Measurements from ENCODE around the gene AMDHD2.

Gene AMDHD2

GRCh38 chr16:2514333-2515179 lies 5.6 kb upstream of the AMDHD2 start (continued):
- no peak for TF ChIP-seq ZNF514 (tag by site-specific recombination; IDR thresholded peaks at IDR 0.05)
- no peak for TF ChIP-seq ZNF707 (tag by site-specific recombination; IDR thresholded peaks at IDR 0.05)
- 0 out of 2 replicates have a peak, but pooled peaks have one; percentile 14 for TF ChIP-seq KLF17 (tag by site-specific recombination; IDR thresholded peaks at IDR 0.05)
- TF ChIP-seq ZNF530 (tag by site-specific recombination; IDR thresholded peaks at IDR 0.05; ENCODE audit: low read depth), result no peak
- no peak for TF ChIP-seq ZBTB17 (tag by site-specific recombination; IDR thresholded peaks at IDR 0.05)
- no peak for TF ChIP-seq ZNF112 (tag by site-specific recombination; IDR thresholded peaks at IDR 0.05)
- peak; percentile 63 for TF ChIP-seq ZNF335 (tag by site-specific recombination; conservative IDR thresholded peaks at IDR 0.05)
- TF ChIP-seq SP2 (tag by site-specific recombination; IDR thresholded peaks at IDR 0.05), result peak; percentile 62
- peak; percentile 30; the same call in 1 of the 2 replicates for TF ChIP-seq PATZ1 (tag by site-specific recombination; IDR thresholded peaks at IDR 0.05)
- TF ChIP-seq, protein P1, sequence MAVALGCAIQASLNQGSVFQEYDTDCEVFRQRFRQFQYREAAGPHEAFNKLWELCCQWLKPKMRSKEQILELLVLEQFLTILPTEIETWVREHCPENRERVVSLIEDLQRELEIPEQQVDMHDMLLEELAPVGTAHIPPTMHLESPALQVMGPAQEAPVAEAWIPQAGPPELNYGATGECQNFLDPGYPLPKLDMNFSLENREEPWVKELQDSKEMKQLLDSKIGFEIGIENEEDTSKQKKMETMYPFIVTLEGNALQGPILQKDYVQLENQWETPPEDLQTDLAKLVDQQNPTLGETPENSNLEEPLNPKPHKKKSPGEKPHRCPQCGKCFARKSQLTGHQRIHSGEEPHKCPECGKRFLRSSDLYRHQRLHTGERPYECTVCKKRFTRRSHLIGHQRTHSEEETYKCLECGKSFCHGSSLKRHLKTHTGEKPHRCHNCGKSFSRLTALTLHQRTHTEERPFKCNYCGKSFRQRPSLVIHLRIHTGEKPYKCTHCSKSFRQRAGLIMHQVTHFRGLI (tag by site-specific recombination; IDR thresholded peaks at IDR 0.05), result peak; percentile 42; the same call in 1 of the 2 replicates
- TF ChIP-seq ZNF2 (tag by site-specific recombination; IDR thresholded peaks at IDR 0.05), result no peak
- TF ChIP-seq, protein P2, sequence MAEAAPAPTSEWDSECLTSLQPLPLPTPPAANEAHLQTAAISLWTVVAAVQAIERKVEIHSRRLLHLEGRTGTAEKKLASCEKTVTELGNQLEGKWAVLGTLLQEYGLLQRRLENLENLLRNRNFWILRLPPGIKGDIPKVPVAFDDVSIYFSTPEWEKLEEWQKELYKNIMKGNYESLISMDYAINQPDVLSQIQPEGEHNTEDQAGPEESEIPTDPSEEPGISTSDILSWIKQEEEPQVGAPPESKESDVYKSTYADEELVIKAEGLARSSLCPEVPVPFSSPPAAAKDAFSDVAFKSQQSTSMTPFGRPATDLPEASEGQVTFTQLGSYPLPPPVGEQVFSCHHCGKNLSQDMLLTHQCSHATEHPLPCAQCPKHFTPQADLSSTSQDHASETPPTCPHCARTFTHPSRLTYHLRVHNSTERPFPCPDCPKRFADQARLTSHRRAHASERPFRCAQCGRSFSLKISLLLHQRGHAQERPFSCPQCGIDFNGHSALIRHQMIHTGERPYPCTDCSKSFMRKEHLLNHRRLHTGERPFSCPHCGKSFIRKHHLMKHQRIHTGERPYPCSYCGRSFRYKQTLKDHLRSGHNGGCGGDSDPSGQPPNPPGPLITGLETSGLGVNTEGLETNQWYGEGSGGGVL (tag by site-specific recombination; IDR thresholded peaks at IDR 0.05), result peak; percentile 16; the same call in 1 of the 2 replicates
- TF ChIP-seq ZBTB10 (tag by site-specific recombination; IDR thresholded peaks at IDR 0.05), result no peak
- peak; percentile 71; the same call in 1 of the 2 replicates for TF ChIP-seq EGR2 (tag by site-specific recombination; IDR thresholded peaks at IDR 0.05; ENCODE audit: low read depth)
- peak; percentile 79 for TF ChIP-seq ZFHX2 (tag by site-specific recombination; conservative IDR thresholded peaks at IDR 0.05)
- no peak for TF ChIP-seq ZNF19 (tag by site-specific recombination; IDR thresholded peaks at IDR 0.05; ENCODE audit: low read depth)
- TF ChIP-seq ZBTB8A (tag by site-specific recombination; IDR thresholded peaks at IDR 0.05), result peak; percentile 44; the same call in 1 of the 2 replicates
- no peak for TF ChIP-seq OVOL3 (tag by site-specific recombination; IDR thresholded peaks at IDR 0.05)
- no peak for TF ChIP-seq ZSCAN4 (tag by site-specific recombination; IDR thresholded peaks at IDR 0.05)
- TF ChIP-seq, protein P3, sequence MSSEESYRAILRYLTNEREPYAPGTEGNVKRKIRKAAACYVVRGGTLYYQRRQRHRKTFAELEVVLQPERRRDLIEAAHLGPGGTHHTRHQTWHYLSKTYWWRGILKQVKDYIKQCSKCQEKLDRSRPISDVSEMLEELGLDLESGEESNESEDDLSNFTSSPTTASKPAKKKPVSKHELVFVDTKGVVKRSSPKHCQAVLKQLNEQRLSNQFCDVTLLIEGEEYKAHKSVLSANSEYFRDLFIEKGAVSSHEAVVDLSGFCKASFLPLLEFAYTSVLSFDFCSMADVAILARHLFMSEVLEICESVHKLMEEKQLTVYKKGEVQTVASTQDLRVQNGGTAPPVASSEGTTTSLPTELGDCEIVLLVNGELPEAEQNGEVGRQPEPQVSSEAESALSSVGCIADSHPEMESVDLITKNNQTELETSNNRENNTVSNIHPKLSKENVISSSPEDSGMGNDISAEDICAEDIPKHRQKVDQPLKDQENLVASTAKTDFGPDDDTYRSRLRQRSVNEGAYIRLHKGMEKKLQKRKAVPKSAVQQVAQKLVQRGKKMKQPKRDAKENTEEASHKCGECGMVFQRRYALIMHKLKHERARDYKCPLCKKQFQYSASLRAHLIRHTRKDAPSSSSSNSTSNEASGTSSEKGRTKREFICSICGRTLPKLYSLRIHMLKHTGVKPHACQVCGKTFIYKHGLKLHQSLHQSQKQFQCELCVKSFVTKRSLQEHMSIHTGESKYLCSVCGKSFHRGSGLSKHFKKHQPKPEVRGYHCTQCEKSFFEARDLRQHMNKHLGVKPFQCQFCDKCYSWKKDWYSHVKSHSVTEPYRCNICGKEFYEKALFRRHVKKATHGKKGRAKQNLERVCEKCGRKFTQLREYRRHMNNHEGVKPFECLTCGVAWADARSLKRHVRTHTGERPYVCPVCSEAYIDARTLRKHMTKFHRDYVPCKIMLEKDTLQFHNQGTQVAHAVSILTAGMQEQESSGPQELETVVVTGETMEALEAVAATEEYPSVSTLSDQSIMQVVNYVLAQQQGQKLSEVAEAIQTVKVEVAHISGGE (tag by site-specific recombination; conservative IDR thresholded peaks at IDR 0.05; ENCODE audit: low read depth), result peak; percentile 31; the same call in 1 of the 2 replicates
- peak; percentile 44; the same call in 1 of the 2 replicates for TF ChIP-seq GLIS2 (tag by site-specific recombination; IDR thresholded peaks at IDR 0.05)
